SU-DHL-6 (cell line): Measurements from ENCODE around the gene LRRC49.
"Not testable (repeated sequence)": the region's sequence is repeated elsewhere in the genome, so short reads cannot be mapped to it uniquely, and the experiment has no call there.

Experiments used
- H2AFZ ChIP-seq: fragments of 200-600 bp; sonication (generic); 2 replicates; pipeline ENCODE4 v1.6.1; 2014; ENCODE audit warnings: low read depth, mild to moderate bottlenecking, moderate library complexity, mixed read lengths, antibody characterized with exemption, low read length; ENCODE audit not compliant: severe bottlenecking
- H3F3A ChIP-seq: fragments of 200-600 bp; shearing (Covaris generic); 2 replicates; pipeline ENCODE4 v1.6.0; 2016; ENCODE audit warnings: antibody characterized with exemption, mild to moderate bottlenecking; ENCODE audit not compliant: insufficient read depth
- H3K27ac ChIP-seq: fragments of 200-600 bp; sonication (generic); 2 replicates; pipeline ENCODE4 v1.5.1; 2016; ENCODE audit warnings: low read depth, mild to moderate bottlenecking, low read length, moderate library complexity, mixed read lengths
- H3K27me3 ChIP-seq: fragments of 200-600 bp; sonication (generic), shearing (Covaris generic); 2 replicates; pipeline ENCODE4 v1.6.0; 2014; ENCODE audit warnings: mild to moderate bottlenecking, low read length
- H3K36me3 ChIP-seq: fragments of 200-600 bp; sonication (generic); 2 replicates; pipeline ENCODE4 v1.6.1; 2014; ENCODE audit warnings: mild to moderate bottlenecking, low read length, mixed read lengths
- H3K4me2 ChIP-seq: fragments of 300-600, 200-600 bp; shearing (Covaris generic), sonication (generic); 2 replicates; pipeline ENCODE4 v1.6.0; 2014; ENCODE audit warnings: low read length, low read depth, mild to moderate bottlenecking; ENCODE audit not compliant: poor library complexity, severe bottlenecking
- H3K4me3 ChIP-seq: fragments of 200-600 bp; sonication (generic); 2 replicates; pipeline ENCODE4 v1.5.1; 2014; ENCODE audit warnings: antibody characterized with exemption, low read length, mild to moderate bottlenecking, mixed read lengths; ENCODE audit not compliant: insufficient read depth, poor library complexity, severe bottlenecking
- H3K79me2 ChIP-seq: fragments of 200-600 bp; sonication (generic); 2 replicates; pipeline ENCODE4 v1.6.1; 2014; ENCODE audit warnings: mild to moderate bottlenecking, low read length, moderate library complexity; ENCODE audit not compliant: insufficient read depth
- H3K9ac ChIP-seq: fragments of 200-600 bp; sonication (generic); 2 replicates; pipeline ENCODE4 v1.7.0; 2014; ENCODE audit warnings: mild to moderate bottlenecking, low read length
- H3K9me2 ChIP-seq: fragments of 200-600 bp; sonication (generic); replicated peaks from 2 replicates; pipeline ENCODE4 v1.6.1; 2014; ENCODE audit warnings: low read length; ENCODE audit not compliant: insufficient read depth
- H3K9me3 ChIP-seq: fragments of 200-600 bp; sonication (generic); 2 replicates; pipeline ENCODE4 v1.6.1; 2014; ENCODE audit warnings: low read length, mixed read lengths; ENCODE audit not compliant: insufficient read depth
- H4K20me1 ChIP-seq: fragments of 200-600 bp; sonication (generic); 2 replicates; pipeline ENCODE4 v1.6.1; 2014; ENCODE audit warnings: low read depth, mild to moderate bottlenecking, antibody characterized with exemption, low read length, moderate library complexity, mixed read lengths
- CTCF ChIP-seq: fragments of 200-600 bp; sonication (generic); IDR thresholded peaks from one replicate; pipeline ENCODE4 v1.5.1; 2017; ENCODE audit warnings: antibody characterized with exemption, mild to moderate bottlenecking, low read length, moderate library complexity; ENCODE audit not compliant: insufficient read depth, poor library complexity, severe bottlenecking
- EZH2phosphoT487 ChIP-seq: fragments of 200-600 bp; sonication (generic), shearing (Covaris generic); conservative IDR thresholded peaks from 2 replicates; pipeline ENCODE4 v1.6.1; 2018; ENCODE audit warnings: mild to moderate bottlenecking, antibody characterized with exemption, low read length, moderate library complexity, mixed read lengths

Gene LRRC49

GRCh38 chr15:71011503-71012155 is 119.0 kb downstream of the LRRC49 start:
- no peaks in the 10 kb centered on the region for H3K27me3 ChIP-seq
- no peaks in the 10 kb centered on the region for H4K20me1 ChIP-seq
- H3K9me2 ChIP-seq, result no peaks in the 10 kb centered on the region
- no peaks in the 10 kb centered on the region for H3K9me3 ChIP-seq
- H3F3A ChIP-seq, result no peaks in the 10 kb centered on the region
- peak; percentile 41 for TF ChIP-seq CTCF
- no peak for TF ChIP-seq EZH2phosphoT487
- no peaks in the 10 kb centered on the region for H3K79me2 ChIP-seq
- H3K36me3 ChIP-seq, result no peaks in the 10 kb centered on the region
- H3K27ac ChIP-seq, result no peak overlapping the region
- no peak overlapping the region for H3K4me2 ChIP-seq
- no peak overlapping the region for H3K4me3 ChIP-seq
- no peak overlapping the region for H3K9ac ChIP-seq
- no peak overlapping the region for H2AFZ ChIP-seq

GRCh38 chr15:71013446-71013845 is 120.8 kb downstream of the LRRC49 start:
- Histone ChIP-seq H4K20me1 (no peaks in the 10 kb centered on the region), H3K9ac (no peak overlapping the region), H3K79me2 (no peaks in the 10 kb centered on the region), H3K27ac (no peak overlapping the region), H3K4me2 (no peak overlapping the region), H3K9me3 (no peaks in the 10 kb centered on the region), H3K4me3 (no peak overlapping the region), H3K9me2 (no peaks in the 10 kb centered on the region), H3K36me3 (no peaks in the 10 kb centered on the region), H2AFZ (no peak overlapping the region), H3K27me3 (no peaks in the 10 kb centered on the region), H3F3A (no peaks in the 10 kb centered on the region)
- no peak for TF ChIP-seq EZH2phosphoT487
- no peak for TF ChIP-seq CTCF

GRCh38 chr15:71015342-71015741 is 122.7 kb downstream of the LRRC49 start:
- Histone ChIP-seq H3K9me3 (no peaks in the 10 kb centered on the region), H3K4me2 (no peak overlapping the region), H3K4me3 (no peak overlapping the region), H3K27me3 (no peaks in the 10 kb centered on the region), H3K27ac (no peak overlapping the region), H3K36me3 (no peaks in the 10 kb centered on the region), H3K79me2 (no peaks in the 10 kb centered on the region), H4K20me1 (no peaks in the 10 kb centered on the region), H3K9me2 (no peaks in the 10 kb centered on the region), H3K9ac (no peak overlapping the region), H3F3A (no peaks in the 10 kb centered on the region), H2AFZ (no peak overlapping the region)
- no peak for TF ChIP-seq CTCF
- TF ChIP-seq EZH2phosphoT487, result no peak

GRCh38 chr15:71031232-71031631 is 138.6 kb downstream of the LRRC49 start:
- not testable (repeated sequence) for H2AFZ ChIP-seq, H3K4me2 ChIP-seq, H3K9me2 ChIP-seq, H3K4me3 ChIP-seq, H3F3A ChIP-seq, H3K9me3 ChIP-seq, H3K79me2 ChIP-seq, H3K9ac ChIP-seq, H4K20me1 ChIP-seq, H3K27ac ChIP-seq, H3K36me3 ChIP-seq, H3K27me3 ChIP-seq

- H3K9ac ChIP-seq, H3K27me3 ChIP-seq, H3K9me2 ChIP-seq, H2AFZ ChIP-seq, H4K20me1 ChIP-seq, H3K9me3 ChIP-seq, H3K27ac ChIP-seq, H3K36me3 ChIP-seq, H3K79me2 ChIP-seq, H3K4me3 ChIP-seq, H3K4me2 ChIP-seq, H3F3A ChIP-seq: not testable (repeated sequence)
These were observed 142.9 kb downstream of the LRRC49 start for GRCh38 chr15:71035478-71035877.
